ENCODE results near the gene ZNF839.
"Not testable (repeated sequence)": the region's sequence is repeated elsewhere in the genome, so short reads cannot be mapped to it uniquely, and the experiment has no call there.

The ZNF839 gene

DNA sequence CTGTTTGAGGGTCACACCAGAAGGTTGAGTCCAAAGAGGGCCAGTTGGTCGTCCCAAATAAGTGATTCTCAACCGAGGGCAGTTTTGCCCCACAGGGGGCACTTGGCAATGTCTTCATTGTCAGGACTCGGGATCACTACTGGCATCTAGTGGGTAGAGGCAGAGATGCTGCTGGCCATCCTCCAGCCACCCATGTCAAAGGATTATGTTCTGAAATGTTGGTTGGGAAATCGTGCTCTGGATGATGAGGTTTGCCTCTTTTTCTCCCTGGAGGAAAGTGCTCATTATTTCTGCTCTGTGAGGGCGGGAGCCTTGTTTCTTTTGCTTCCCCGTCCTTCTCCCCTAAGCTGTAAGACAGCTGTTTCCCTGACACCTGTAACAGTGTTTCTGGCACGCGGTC, 3.6 kb downstream of the ZNF839 start:
- peak; percentile 62 for DNase-seq (ENCODE audit: low read depth, low spot score)
- no peak overlapping the region for H3K4me3 ChIP-seq (ENCODE audit: low read depth, low read length)
- ChIA-PET POLR2A (no interaction called here), CTCF (interaction anchor here (0.6 to 2.4 kb wide), 16 partner anchors 8 to 616 kb away, joined by 3 to 8 read pairs (median 4); partner anchors contain the start of gene MOK)
- TF ChIP-seq, protein P1, sequence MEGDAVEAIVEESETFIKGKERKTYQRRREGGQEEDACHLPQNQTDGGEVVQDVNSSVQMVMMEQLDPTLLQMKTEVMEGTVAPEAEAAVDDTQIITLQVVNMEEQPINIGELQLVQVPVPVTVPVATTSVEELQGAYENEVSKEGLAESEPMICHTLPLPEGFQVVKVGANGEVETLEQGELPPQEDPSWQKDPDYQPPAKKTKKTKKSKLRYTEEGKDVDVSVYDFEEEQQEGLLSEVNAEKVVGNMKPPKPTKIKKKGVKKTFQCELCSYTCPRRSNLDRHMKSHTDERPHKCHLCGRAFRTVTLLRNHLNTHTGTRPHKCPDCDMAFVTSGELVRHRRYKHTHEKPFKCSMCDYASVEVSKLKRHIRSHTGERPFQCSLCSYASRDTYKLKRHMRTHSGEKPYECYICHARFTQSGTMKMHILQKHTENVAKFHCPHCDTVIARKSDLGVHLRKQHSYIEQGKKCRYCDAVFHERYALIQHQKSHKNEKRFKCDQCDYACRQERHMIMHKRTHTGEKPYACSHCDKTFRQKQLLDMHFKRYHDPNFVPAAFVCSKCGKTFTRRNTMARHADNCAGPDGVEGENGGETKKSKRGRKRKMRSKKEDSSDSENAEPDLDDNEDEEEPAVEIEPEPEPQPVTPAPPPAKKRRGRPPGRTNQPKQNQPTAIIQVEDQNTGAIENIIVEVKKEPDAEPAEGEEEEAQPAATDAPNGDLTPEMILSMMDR (IDR thresholded peaks at IDR 0.05; ENCODE audit: insufficient read depth, low read length, missing control alignments), result peak; percentile 76

DNA sequence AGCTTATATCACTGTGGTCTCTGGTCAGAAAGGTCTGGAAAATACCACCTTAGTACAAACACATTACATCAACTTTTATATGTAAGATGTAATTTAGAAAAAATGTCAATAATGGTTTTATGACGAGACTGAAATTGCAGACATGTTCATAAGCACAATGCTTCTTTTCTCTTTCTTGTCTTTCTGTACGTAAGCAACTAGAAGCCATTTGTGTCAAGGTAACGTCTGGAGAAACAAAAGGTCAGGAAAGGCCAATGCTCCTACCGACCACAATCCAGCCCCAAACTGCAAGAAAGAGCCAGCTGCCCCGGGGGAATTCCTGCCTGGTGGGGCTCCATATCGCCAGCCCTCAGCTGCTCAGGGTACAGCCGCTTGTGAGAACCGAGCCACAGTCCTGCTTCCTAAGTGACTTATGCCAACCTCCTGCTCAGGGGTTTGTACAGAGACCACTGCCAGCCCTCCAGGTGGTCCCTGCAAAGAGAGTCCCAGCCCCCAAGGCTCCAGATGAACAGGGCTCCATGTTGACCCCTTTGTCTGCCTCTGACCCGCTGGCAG, 6.3 kb downstream of the ZNF839 start:
- ChIA-PET CTCF (interaction anchor here (1.3 kb wide), 1 partner anchor 9 kb away, joined by 5 read pairs; no protein-coding TSS in a partner anchor), POLR2A (no interaction called here)
- no peak for DNase-seq (ENCODE audit: low read depth, low spot score)
- TF ChIP-seq, protein P1 (IDR thresholded peaks at IDR 0.05; ENCODE audit: insufficient read depth, low read length, missing control alignments), result no peak
- no peak overlapping the region for H3K4me3 ChIP-seq (ENCODE audit: low read depth, low read length)

DNA sequence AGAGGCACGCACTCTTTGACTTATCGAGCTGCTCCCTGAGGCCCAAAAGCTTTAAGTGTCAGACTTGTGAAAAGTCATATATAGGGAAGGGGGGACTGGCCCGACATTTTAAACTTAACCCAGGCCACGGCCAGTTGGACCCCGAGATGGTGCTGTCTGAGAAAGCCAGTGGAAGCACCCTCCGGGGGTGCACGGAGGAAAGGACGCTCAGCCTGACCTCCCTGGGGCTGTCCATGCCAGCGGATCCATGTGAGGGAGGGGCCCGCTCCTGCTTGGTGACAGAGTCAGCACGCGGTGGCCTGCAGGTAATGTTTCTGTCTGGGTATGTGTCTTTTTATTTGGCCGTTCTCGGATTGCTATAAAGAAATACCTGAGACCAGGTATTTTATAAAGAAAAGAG, 7.0 kb downstream of the ZNF839 start:
- TF ChIP-seq, protein P1 (IDR thresholded peaks at IDR 0.05; ENCODE audit: insufficient read depth, low read length, missing control alignments), result no peak
- H3K4me3 ChIP-seq (ENCODE audit: low read depth, low read length), result no peak overlapping the region
- ChIA-PET CTCF (interaction anchor here (1.3 kb wide), 1 partner anchor 9 kb away, joined by 5 read pairs; no protein-coding TSS in a partner anchor), POLR2A (no interaction called here)
- no peak for DNase-seq (ENCODE audit: low read depth, low spot score)

DNA sequence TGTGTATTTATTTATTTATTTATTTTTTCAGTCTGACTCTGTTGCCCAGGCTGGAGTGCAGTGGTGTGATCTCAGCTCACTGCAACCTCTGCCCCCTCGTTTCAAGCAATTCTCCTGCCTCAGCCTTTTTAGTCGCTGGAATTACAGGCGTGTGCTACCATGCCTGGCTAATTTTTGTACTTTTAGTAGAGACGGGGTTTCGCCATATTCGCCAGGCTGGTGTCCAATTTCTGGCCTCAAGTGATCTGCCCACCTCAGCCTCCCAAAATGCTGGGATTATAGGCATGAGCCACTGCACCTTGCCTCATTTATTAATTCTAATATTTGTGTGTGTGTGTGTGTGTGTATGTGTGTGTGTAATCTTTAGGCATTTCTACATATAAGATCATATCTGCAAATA, 9.8 kb downstream of the ZNF839 start:
- H3K4me3 ChIP-seq (ENCODE audit: low read depth, low read length); DNase-seq (ENCODE audit: low read depth, low spot score); POLR2A ChIA-PET: not testable (repeated sequence)
- CTCF ChIA-PET, result interaction anchor here (1.3 to 2.9 kb wide), 2 partner anchors 15 to 187 kb away, joined by 3 to 11 read pairs; no protein-coding TSS in a partner anchor

DNA sequence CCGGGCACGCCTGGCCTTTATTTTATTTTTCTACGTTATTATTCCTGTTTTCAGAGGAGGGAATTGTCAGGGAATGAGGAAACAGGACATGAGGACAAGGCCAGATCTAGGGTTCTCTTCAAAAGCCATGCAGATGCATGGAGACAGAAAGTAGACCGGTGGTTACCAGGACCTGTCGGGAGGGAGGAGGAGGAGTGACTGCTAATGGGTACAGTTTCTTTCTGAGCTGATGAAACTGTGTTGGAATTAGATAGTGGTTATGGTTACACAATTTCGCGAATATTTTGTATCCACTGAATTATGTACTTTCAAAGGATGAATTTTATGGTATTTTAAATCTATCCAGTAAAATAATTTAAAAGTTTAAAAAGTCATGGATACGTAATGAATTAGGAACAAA, 11.3 kb downstream of the ZNF839 start:
- DNase-seq (ENCODE audit: low read depth, low spot score), result no peak
- TF ChIP-seq, protein P1 (IDR thresholded peaks at IDR 0.05; ENCODE audit: insufficient read depth, low read length, missing control alignments), result no peak
- ChIA-PET CTCF (no interaction called here), POLR2A (no interaction called here)
- no peak overlapping the region for H3K4me3 ChIP-seq (ENCODE audit: low read depth, low read length)

DNA sequence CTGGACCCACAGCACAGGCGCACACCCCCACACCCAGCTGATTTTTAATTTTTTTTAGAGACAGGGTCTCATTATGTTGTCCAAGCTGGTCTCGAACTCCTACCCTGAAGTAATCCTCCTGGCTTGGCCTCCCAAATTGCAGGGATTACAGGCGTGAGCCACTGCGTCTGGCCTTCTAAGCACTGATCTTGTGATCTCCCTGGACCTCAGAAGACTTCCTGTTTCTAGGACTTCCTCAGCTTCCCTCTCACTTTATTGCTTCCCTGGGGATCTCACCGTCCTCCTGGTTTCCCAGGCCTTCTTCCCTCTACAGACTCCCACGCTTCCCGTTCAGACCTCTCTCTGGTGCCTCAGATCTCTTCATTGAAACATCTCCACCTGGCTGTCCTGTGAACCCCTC, 13.8 kb downstream of the ZNF839 start:
- DNase-seq (ENCODE audit: low read depth, low spot score), result no peak
- ChIA-PET POLR2A (interaction anchor here (1.2 kb wide), 1 partner anchor 18 kb away, joined by 3 read pairs; no protein-coding TSS in a partner anchor), CTCF (interaction anchor here (1.2 to 2.1 kb wide), 4 partner anchors 10 to 372 kb away, joined by 3 to 8 read pairs (median 3); no protein-coding TSS in a partner anchor)
- TF ChIP-seq, protein P1 (IDR thresholded peaks at IDR 0.05; ENCODE audit: insufficient read depth, low read length, missing control alignments), result no peak
- no peak overlapping the region for H3K4me3 ChIP-seq (ENCODE audit: low read depth, low read length)
